ENCODE data around the gene EIF5.

Gene EIF5

DNA sequence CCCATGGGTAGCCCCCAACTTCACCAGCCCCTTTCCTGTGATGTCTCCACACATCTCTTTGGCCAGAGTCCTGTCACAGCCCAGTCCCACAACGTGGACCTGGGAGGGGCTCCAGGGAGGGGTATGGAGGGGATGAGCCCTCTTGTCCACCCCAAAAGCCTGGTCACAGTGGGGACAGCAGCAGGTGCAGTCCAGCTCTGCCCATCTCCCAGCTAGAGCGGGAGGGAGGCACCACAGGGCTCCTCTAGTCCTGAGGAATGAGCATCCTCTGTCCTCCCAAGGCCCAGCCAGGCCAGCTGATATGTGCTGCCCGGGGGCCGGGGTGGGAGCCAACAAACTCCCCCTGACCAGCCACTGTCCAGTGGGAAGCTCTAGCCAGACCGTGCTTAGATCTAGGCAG is 43.5 kb upstream of the EIF5 start:
- Histone ChIP-seq H3K27ac (no peak overlapping the region), H3K4me3 (no peak overlapping the region)
- no peak for DNase-seq (ENCODE audit: low spot score)
- TF ChIP-seq, protein P1, sequence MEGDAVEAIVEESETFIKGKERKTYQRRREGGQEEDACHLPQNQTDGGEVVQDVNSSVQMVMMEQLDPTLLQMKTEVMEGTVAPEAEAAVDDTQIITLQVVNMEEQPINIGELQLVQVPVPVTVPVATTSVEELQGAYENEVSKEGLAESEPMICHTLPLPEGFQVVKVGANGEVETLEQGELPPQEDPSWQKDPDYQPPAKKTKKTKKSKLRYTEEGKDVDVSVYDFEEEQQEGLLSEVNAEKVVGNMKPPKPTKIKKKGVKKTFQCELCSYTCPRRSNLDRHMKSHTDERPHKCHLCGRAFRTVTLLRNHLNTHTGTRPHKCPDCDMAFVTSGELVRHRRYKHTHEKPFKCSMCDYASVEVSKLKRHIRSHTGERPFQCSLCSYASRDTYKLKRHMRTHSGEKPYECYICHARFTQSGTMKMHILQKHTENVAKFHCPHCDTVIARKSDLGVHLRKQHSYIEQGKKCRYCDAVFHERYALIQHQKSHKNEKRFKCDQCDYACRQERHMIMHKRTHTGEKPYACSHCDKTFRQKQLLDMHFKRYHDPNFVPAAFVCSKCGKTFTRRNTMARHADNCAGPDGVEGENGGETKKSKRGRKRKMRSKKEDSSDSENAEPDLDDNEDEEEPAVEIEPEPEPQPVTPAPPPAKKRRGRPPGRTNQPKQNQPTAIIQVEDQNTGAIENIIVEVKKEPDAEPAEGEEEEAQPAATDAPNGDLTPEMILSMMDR (IDR thresholded peaks at IDR 0.05): no peak

DNA sequence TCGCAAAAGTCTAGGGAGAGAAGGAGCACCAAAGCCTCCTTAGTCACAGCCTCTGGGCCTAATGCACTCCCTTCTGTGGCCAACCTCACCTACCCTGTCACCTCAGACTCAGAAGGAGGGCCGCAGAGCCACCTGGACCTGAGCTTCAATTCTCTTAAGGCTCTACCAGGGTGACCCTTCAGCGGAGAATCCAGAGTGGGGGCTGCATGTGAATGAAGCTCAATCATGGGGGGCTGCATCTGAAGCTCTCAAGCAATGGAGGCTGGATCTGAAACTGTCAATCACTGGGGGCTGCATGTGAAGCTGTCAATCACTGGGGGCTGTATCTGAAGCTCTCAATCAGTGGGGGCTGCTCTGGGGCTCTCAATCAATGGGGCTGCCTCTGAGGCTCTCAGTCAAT is 43.1 kb upstream of the EIF5 start:
- TF ChIP-seq, protein P1 (IDR thresholded peaks at IDR 0.05): no peak
- no peak for DNase-seq (ENCODE audit: low spot score)

GRCh38 chr14:103292426-103293374 is 41.3 kb upstream of the EIF5 start:
- DNase-seq (ENCODE audit: low spot score): no peak
- TF ChIP-seq, protein P1 (IDR thresholded peaks at IDR 0.05): peak; percentile 90
- no peak overlapping the region for H3K27ac ChIP-seq
- no peak overlapping the region for H3K4me3 ChIP-seq

More for the DNA sequence above, 43.1 kb upstream of the EIF5 start:
- Histone ChIP-seq H3K27ac (no peak overlapping the region), H3K4me3 (no peak overlapping the region)

DNA sequence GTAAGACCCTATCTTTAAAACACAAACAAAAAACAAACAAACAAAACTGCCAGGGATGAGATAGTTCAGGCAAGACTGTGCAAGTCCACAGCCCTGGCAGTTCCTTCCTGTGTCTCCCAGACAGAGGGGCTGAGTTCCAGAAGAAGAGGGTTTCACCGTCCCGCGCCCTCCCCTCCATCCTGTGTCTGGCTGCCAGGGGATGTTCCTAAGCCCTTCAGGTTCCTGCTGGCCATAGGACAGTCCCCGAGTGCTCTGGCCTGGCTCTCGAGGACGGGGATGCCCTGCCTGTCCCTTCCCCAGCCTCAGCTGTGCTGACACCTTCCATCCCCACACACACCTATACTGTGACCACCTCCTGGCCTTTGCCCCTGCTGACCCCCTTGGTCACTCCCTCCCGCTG is 40.6 kb upstream of the EIF5 start:
- TF ChIP-seq, protein P1 (IDR thresholded peaks at IDR 0.05): no peak
- Histone ChIP-seq H3K27ac (no peak overlapping the region), H3K4me3 (no peak overlapping the region)
- DNase-seq (ENCODE audit: low spot score): no peak

- no peak for DNase-seq (ENCODE audit: low spot score)
- TF ChIP-seq, protein P1 (IDR thresholded peaks at IDR 0.05): no peak
- Histone ChIP-seq H3K4me3 (no peak overlapping the region), H3K27ac (no peak overlapping the region)
Observed at GRCh38 chr14:103294091-103294490, 39.9 kb upstream of the EIF5 start.

DNA sequence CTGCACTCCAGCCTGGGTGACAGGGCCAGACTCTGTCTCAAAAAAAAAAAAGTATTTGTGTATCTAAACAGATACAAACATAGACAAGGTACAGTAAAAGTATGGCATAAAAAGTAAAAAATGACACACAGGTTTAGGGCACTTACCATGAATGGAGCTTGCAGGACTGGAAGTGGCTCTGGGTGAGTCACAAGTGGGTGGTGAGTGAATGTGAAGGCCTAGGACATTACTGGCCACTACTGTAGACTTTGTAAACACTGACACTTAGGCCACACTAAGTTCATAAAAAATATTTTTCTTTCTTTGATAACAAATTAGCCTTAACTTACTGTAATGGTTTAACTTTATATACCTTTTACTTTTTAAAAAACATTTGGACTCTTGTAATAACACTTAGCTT is 38.0 kb upstream of the EIF5 start:
- H3K4me3 ChIP-seq: no peak overlapping the region
- no peak for DNase-seq (ENCODE audit: low spot score)
- H3K27ac ChIP-seq: no peak overlapping the region
- TF ChIP-seq, protein P1 (IDR thresholded peaks at IDR 0.05): no peak

- TF ChIP-seq, protein P1 (IDR thresholded peaks at IDR 0.05): no peak
- DNase-seq (ENCODE audit: low spot score): no peak
- H3K27ac ChIP-seq: no peak overlapping the region
- H3K4me3 ChIP-seq: no peak overlapping the region
Observed at GRCh38 chr14:103296987-103297386, 37.0 kb upstream of the EIF5 start.
